Measurements from ENCODE around the gene PKHD1.

The PKHD1 gene

DNA sequence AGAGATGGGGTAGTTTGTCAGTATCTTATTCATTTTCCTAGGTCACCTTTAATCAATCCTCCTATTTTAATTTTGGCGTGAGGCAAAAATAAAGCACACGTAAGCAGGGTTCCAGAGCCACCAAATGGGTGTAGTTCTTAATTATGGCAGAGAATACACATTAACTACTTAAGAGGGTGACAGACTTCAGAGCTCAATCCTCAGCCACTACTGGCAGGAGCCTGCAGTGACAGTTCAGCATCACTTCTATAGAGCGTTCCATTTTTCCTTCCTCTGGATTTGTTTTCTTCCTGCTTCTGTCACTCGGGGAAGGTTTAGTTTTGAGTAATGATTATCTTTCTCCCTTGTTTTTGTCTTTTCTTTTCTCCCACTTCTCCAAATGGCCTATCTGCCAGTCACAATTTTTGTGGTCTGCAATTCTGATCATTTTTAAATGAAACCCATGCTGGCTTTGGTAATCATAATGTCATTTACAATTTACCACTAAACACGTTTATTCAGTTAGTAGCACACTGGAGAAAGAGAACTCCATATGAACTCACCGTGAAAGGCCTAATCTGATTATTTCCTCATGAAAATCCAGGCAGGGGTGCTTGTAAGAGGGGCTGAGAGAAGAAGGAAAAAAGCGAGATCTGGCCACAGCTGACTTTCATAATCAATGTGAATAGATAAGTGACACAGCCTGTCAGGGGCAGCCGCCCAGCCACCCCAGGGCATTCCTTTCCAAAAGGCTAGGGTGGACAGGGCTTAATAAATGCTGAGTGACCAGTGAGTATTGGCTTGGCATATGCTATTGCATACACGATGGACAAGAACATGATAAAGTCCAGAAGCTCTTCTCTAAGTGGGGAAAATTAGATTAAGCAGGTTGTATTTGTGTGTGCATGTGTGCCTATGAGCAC, 412.1 kb downstream of the PKHD1 start:
- no peak for DNase-seq

DNA sequence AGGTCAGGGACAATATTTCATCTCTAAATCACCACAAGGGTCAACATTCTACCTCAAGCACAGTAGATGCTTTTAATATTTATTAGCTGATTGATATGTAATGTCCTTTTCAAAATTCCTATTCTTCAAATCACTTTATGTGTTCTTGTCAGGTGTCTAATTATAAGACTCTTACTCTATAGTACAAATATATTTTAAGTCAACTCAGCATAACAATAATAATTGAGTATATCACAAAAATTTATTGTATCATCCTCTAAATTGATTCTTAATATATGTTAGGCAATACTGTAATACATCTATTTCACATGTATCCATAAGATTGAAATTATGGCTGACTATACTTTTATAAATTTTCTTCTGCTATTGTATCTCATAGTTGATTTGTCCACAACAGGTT, 423.9 kb downstream of the PKHD1 start:
- no peak for DNase-seq

GRCh38 chr6:51660767-51661166, 426.6 kb downstream of the PKHD1 start:
- no peak for DNase-seq

DNA sequence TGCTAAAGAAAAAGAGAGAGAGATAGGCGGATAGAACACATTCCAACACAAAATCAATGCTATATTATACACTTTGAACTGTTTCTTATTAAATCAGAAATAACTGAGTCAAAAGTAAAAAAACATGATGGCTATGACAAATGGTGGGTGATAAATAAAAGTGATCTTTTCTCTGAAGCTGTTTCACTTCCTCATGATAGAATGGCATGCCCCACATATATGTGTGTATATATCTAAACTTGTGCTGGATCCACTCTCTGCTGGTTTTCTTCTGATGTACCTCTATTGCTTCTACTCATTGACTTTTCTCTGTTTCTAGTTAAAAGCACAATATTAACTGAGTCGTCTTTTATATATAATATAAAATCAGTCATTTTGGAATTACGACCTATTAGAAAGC, 429.9 kb downstream of the PKHD1 start:
- no peak for DNase-seq

GRCh38 chr6:51655517-51655916, 431.9 kb downstream of the PKHD1 start:
- no peak for DNase-seq

DNA sequence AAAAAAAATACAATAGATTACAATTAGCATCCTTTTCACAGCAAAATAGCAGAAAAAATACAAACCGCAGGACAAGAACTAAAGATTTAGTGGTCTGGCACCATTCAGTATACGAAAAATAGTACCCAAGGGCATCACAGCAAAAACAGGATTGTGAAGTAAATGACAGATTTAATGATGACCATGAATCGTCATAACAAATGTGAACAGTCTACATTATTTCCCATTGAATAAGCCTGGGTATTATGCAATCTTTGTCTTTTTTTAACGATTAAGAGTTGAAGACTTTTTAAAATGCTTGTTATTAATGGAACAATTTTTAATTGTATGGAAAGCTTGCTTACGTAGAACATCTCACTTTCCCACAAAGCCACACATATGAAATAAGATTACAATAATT, 432.8 kb downstream of the PKHD1 start:
- no peak for DNase-seq

- DNase-seq = no peak
These were observed 436.1 kb downstream of the PKHD1 start for GRCh38 chr6:51651132-51651817.

DNA sequence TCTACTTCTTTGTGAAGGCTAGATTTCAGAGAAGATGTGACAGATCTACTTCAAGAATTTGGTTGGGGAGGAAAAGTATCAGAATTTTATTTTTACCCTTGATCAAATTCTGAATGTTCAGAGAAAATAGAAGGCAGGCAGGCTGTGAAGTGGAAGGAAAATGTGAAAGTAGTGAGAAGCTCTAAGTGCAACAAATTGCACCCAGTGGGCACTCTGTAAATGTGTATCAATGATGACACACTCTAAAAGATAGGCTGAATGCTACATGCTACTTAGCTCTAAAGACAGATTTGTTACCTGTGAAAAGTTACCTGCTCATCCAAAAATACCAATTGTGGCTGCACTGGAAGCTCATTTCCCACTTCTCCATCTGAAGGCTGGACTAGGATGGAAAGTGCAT, 438.6 kb downstream of the PKHD1 start:
- no peak for DNase-seq

- DNase-seq = peak; percentile 22
These were observed 439.2 kb downstream of the PKHD1 start for GRCh38 chr6:51648236-51648635.

DNA sequence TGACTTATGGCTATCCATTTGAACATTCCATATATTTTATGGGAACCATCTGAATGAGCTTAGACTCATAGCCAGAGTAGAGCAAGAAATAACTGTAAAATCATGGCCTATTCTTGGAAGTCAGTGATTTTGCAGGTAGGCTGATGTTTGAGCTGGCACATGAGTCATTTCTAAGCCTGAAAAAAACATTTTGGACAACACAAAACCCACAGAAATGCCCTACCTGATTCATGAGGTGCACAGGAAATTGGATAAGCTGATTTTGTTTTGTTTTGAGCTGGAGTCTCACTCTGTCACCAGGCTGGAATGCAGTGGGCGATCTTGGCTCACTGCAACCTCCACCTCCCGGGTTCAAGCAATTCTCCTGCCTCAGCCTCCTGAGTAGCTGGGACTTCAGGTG, 443.0 kb downstream of the PKHD1 start:
- no peak for DNase-seq

GRCh38 chr6:51640021-51640420, 447.4 kb downstream of the PKHD1 start:
- no peak for DNase-seq

- DNase-seq = no peak
These were observed 454.0 kb downstream of the PKHD1 start for GRCh38 chr6:51633424-51633823.

GRCh38 chr6:51630011-51630410, 457.4 kb downstream of the PKHD1 start:
- DNase-seq = no peak

DNA sequence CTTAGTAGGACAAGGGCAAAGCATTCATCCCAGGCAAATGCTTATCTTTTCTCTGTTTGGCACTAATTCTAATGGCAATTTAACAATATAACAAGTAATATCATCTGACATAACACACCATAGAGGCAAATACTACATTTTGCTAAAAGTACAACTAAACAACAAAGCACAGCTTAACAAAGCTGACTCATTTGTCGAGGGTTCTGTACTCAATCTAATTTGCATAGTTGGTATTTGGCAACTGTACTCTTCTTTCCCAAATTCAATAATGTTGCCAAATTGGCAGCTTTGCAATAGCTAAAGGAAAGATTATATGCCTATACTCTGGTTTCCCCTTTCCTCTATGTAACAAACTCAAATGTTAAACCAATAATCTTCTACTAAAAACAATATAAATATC, 461.0 kb downstream of the PKHD1 start:
- DNase-seq = no peak

GRCh38 chr6:51625566-51625965, 461.8 kb downstream of the PKHD1 start:
- DNase-seq = no peak

DNA sequence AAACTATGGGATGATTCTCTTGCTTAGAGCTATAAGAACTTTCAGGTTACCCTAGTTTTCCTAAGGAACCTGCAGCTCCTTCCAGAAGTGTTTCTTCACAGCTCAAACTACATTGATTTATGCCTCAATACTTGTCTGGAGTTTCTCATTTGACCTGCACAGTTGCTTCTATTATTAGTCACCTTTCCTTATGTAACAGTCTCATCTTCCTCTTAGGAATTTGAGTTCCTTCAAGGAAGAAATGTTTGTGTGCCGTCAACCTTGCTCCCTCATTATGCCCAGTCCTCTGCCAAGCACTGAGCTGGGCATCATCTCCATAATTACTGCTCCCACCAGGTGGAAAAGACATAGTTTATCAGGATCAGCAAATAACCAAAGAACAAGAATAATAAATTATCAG, 466.4 kb downstream of the PKHD1 start:
- no peak for DNase-seq

GRCh38 chr6:51619042-51619799, 468.2 kb downstream of the PKHD1 start:
- no peak for DNase-seq

DNA sequence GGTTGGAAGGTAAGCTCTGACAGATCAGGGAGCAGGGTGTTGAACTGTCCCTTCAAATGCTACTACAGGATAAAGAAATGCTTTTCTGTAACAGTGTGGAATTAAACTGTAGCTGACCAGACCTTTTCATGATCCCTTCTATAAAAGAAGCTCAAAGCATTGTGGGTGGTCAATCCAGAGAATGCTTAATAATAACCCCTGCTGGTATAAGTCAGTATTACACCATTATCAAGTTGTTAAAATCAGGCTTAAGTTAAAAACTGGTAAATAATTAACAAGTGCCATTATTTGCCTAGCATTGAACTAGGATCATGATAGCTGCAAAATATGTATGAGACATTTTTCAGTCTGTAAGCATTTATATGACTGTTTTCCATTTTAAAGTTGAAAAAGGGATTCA, 468.9 kb downstream of the PKHD1 start:
- DNase-seq = no peak

DNA sequence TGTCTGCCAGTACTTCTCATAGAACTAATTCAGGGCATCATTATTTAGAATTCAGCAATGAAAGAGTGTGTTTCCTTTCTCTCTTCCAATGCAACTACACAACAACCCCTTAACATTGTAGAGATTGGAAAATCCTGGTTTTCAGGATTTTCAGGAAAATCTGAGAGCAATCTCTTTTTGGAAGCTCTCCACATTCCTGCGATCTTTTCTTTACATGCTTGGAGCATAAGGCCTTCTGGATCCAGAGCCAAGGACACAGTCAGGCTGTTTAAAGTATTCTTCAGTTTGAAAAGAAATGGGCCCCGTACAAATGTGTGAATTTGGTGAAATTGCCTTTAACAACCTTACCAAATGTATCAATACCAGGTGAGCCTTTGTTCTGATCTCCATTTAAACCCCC, 469.7 kb downstream of the PKHD1 start:
- DNase-seq = no peak

DNA sequence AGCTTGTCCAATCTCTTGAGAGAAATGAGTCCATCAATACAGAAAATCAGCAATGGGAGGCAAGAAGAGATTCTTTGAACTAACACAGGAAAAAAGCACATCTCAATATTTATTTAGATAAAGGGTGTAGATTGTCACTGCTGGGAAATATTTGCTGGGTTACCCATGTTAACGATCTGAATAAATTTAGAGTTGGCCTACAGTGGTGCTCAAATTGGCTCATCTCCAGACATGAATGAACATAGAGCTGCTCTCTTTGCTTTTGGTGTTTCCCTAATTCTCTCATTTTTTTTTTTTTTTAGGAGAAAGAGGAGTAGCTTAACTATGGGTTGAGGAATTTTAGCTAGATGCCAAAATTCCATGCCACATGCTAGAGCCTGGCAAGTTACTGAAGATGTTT, 471.2 kb downstream of the PKHD1 start:
- DNase-seq = no peak

DNA sequence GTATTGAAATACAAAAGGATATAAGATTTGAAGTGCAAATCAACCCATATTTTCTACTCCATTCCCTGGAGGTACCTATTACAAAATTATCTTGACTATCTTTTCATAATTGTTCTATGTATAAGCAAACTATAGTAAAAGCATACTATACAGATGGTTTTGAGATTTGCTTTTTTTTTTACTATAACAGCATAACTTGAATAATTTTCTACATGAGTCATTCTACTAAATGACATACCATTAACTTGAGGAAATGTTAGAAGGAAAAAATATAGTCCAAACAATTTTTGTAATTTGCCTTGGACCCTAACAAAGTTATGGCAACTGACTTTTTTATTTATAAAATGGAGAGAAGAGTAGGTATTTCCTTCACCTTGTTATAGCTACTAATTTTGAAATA, 472.7 kb downstream of the PKHD1 start:
- DNase-seq = no peak

GRCh38 chr6:51613558-51613957, 473.9 kb downstream of the PKHD1 start:
- peak; percentile 67 for DNase-seq

- no peak for DNase-seq
These were observed 478.5 kb downstream of the PKHD1 start for GRCh38 chr6:51608932-51609331.

DNA sequence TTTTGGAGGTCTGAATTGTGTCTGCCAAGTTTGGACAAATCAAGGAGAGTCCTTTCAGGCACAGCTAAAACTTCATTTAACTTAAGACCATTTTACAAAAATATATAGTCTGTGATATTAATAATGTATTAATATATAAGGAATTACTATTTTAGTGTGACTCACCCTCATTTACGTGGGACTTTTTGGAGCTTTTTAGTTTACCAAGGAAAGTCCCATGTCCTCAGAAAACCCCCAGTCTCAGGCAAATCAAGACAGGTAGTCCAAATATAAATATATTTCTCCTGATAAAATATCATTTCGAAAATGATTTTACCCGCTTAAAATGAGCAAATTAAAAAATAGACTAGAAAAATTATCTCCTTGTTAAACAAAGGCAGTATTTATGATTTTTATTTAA, 479.0 kb downstream of the PKHD1 start:
- DNase-seq = no peak
